Measurements from ENCODE around the gene GNL3L. TPM values are rescaled to one million over a fixed set of nuclear protein-coding genes. Genes with fewer than 3 reads are reported as not detected.
"Not testable (repeated sequence)": the region's sequence is repeated elsewhere in the genome, so short reads cannot be mapped to it uniquely, and the experiment has no call there.

GNL3L gene
- total RNA-seq (2014; rRNA removed; shearing (Covaris generic); ENCODE audit: low replicate concordance), result 39.3 and 57.0 TPM in 2 replicates

- Histone ChIP-seq H2AFZ (ENCODE audit: low read length) (peak within 1 kb of the TSS; percentile 84), H3K9me2 (replicated peaks; ENCODE audit: insufficient read depth, low read length) (no peaks in the 10 kb centered on the region), H3K4me3 (ENCODE audit: low read length) (peak within 1 kb of the TSS; percentile 72), H3K36me3 (ENCODE audit: insufficient read depth, low read length) (peaks cover 21% of the 10 kb centered on the region), H3K27ac (ENCODE audit: low read length) (peak within 1 kb of the TSS; percentile 79), H3K27me3 (ENCODE audit: low read length) (no peaks in the 10 kb centered on the region), H3K79me2 (ENCODE audit: low read length) (peaks cover 44% of the 10 kb centered on the region), H3K9ac (ENCODE audit: low read length) (peak within 1 kb of the TSS; percentile 82), H3K4me2 (ENCODE audit: low read depth, low read length, poor library complexity, severe bottlenecking) (peak within 1 kb of the TSS; percentile 67), H3K4me1 (ENCODE audit: low read length) (peaks cover 21% of the 10 kb centered on the region), H4K20me1 (ENCODE audit: insufficient read depth, low read depth, low read length) (no peaks in the 10 kb centered on the region), H3K9me3 (ENCODE audit: low read length) (no peaks in the 10 kb centered on the region; the same call in 1 of the 2 replicates)
- peak; percentile 94 for DNase-seq
Observed at GRCh38 chrX:54529552-54530356, at the start of gene GNL3L. TSS of gene GNL3L (plus strand) at chrX:54530219. CDS start at chrX:54532567, 2,348 bp downstream.

- Histone ChIP-seq H3K4me3 (ENCODE audit: low read length) (no peak overlapping the region), H3K27ac (ENCODE audit: low read length) (no peak overlapping the region), H3K79me2 (ENCODE audit: low read length) (no peaks in the 10 kb centered on the region), H3K9me2 (replicated peaks; ENCODE audit: insufficient read depth, low read length) (no peaks in the 10 kb centered on the region), H3K27me3 (ENCODE audit: low read length) (no peaks in the 10 kb centered on the region), H3K4me2 (ENCODE audit: low read depth, low read length, poor library complexity, severe bottlenecking) (no peak overlapping the region), H3K4me1 (ENCODE audit: low read length) (no peaks in the 10 kb centered on the region), H2AFZ (ENCODE audit: low read length) (no peak overlapping the region), H4K20me1 (ENCODE audit: insufficient read depth, low read depth, low read length) (no peaks in the 10 kb centered on the region), H3K36me3 (ENCODE audit: insufficient read depth, low read length) (no peaks in the 10 kb centered on the region), H3K9ac (ENCODE audit: low read length) (no peak overlapping the region), H3K9me3 (ENCODE audit: low read length) (no peaks in the 10 kb centered on the region)
- DNase-seq, result no peak
Observed at GRCh38 chrX:54482839-54483593, 47.0 kb upstream of the GNL3L start.

DNA sequence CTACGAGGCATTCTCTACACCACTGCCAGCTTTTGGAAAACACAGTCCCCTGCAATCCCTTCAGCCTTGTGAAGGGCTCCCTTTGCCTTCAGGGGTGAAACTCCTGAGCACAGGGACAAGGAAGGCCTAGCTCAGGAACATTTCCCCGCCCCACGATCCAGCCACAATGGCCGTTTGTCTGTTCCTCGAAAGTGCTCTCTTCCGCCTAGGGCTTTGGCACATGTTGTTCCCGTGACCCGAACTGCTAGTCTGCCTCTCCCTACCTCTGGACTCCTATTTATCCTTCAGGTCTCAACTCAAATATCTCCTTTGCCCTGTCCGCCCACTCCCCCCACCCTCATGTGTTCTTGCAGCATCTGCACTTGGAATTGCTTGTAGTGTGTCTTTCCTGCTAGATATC, 46.1 kb upstream of the GNL3L start:
- Histone ChIP-seq H3K4me3 (ENCODE audit: low read length) (no peak overlapping the region), H3K36me3 (ENCODE audit: insufficient read depth, low read length) (no peaks in the 10 kb centered on the region), H3K9ac (ENCODE audit: low read length) (no peak overlapping the region), H4K20me1 (ENCODE audit: insufficient read depth, low read depth, low read length) (no peaks in the 10 kb centered on the region), H3K4me1 (ENCODE audit: low read length) (no peaks in the 10 kb centered on the region), H2AFZ (ENCODE audit: low read length) (no peak overlapping the region), H3K79me2 (ENCODE audit: low read length) (no peaks in the 10 kb centered on the region), H3K27me3 (ENCODE audit: low read length) (no peaks in the 10 kb centered on the region), H3K4me2 (ENCODE audit: low read depth, low read length, poor library complexity, severe bottlenecking) (no peak overlapping the region), H3K9me2 (replicated peaks; ENCODE audit: insufficient read depth, low read length) (no peaks in the 10 kb centered on the region), H3K9me3 (ENCODE audit: low read length) (no peaks in the 10 kb centered on the region), H3K27ac (ENCODE audit: low read length) (no peak overlapping the region)
- DNase-seq, result no peak

GRCh38 chrX:54484666-54485065, 45.4 kb upstream of the GNL3L start:
- no peak overlapping the region for H3K4me3 ChIP-seq (ENCODE audit: low read length)

DNA sequence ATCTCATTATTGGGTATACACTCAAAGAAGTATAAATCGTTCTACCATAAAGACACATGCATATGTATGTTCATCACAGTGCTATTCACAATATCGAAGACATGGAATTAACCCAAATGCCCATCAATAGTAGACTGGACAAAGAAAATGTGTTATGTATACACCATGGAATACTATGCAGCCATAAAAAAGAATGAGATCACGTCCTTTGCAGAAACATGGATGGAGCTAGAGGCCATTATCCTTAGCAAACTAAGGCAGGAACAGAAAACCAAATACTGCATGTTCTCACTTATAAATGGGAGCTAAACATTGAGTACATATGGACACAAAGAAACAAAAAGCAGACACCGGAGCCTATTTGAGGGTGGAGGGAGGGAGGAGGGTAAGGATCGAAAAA, 40.2 kb upstream of the GNL3L start:
- H3K9me2 ChIP-seq (replicated peaks; ENCODE audit: insufficient read depth, low read length); H3K4me1 ChIP-seq (ENCODE audit: low read length); H3K4me3 ChIP-seq (ENCODE audit: low read length); H3K9me3 ChIP-seq (ENCODE audit: low read length); H4K20me1 ChIP-seq (ENCODE audit: insufficient read depth, low read depth, low read length); DNase-seq; H3K79me2 ChIP-seq (ENCODE audit: low read length); H2AFZ ChIP-seq (ENCODE audit: low read length); H3K36me3 ChIP-seq (ENCODE audit: insufficient read depth, low read length); H3K9ac ChIP-seq (ENCODE audit: low read length); H3K27ac ChIP-seq (ENCODE audit: low read length); H3K27me3 ChIP-seq (ENCODE audit: low read length); H3K4me2 ChIP-seq (ENCODE audit: low read depth, low read length, poor library complexity, severe bottlenecking): not testable (repeated sequence)

More at GRCh38 chrX:54484666-54485065, 45.4 kb upstream of the GNL3L start:
- H3K4me2 ChIP-seq (ENCODE audit: low read depth, low read length, poor library complexity, severe bottlenecking), result no peak overlapping the region
- no peaks in the 10 kb centered on the region for H3K9me2 ChIP-seq (replicated peaks; ENCODE audit: insufficient read depth, low read length)
- no peak for DNase-seq
- H3K4me1 ChIP-seq (ENCODE audit: low read length), result no peaks in the 10 kb centered on the region
- H2AFZ ChIP-seq (ENCODE audit: low read length), result no peak overlapping the region
- H3K27me3 ChIP-seq (ENCODE audit: low read length), result no peaks in the 10 kb centered on the region
- no peaks in the 10 kb centered on the region for H3K9me3 ChIP-seq (ENCODE audit: low read length)
- H3K9ac ChIP-seq (ENCODE audit: low read length), result no peak overlapping the region
- H4K20me1 ChIP-seq (ENCODE audit: insufficient read depth, low read depth, low read length), result no peaks in the 10 kb centered on the region
- H3K27ac ChIP-seq (ENCODE audit: low read length), result no peak overlapping the region
- no peaks in the 10 kb centered on the region for H3K79me2 ChIP-seq (ENCODE audit: low read length)
- no peaks in the 10 kb centered on the region for H3K36me3 ChIP-seq (ENCODE audit: insufficient read depth, low read length)

GRCh38 chrX:54492340-54492739, 37.7 kb upstream of the GNL3L start:
- Histone ChIP-seq H3K4me2 (ENCODE audit: low read depth, low read length, poor library complexity, severe bottlenecking) (no peak overlapping the region), H3K79me2 (ENCODE audit: low read length) (no peaks in the 10 kb centered on the region), H3K4me1 (ENCODE audit: low read length) (no peaks in the 10 kb centered on the region), H3K27me3 (ENCODE audit: low read length) (no peaks in the 10 kb centered on the region), H3K9me2 (replicated peaks; ENCODE audit: insufficient read depth, low read length) (no peaks in the 10 kb centered on the region), H4K20me1 (ENCODE audit: insufficient read depth, low read depth, low read length) (no peaks in the 10 kb centered on the region), H3K4me3 (ENCODE audit: low read length) (no peak overlapping the region), H3K27ac (ENCODE audit: low read length) (no peak overlapping the region), H3K9me3 (ENCODE audit: low read length) (no peaks in the 10 kb centered on the region), H3K36me3 (ENCODE audit: insufficient read depth, low read length) (no peaks in the 10 kb centered on the region), H3K9ac (ENCODE audit: low read length) (no peak overlapping the region), H2AFZ (ENCODE audit: low read length) (no peak overlapping the region)
- no peak for DNase-seq

DNA sequence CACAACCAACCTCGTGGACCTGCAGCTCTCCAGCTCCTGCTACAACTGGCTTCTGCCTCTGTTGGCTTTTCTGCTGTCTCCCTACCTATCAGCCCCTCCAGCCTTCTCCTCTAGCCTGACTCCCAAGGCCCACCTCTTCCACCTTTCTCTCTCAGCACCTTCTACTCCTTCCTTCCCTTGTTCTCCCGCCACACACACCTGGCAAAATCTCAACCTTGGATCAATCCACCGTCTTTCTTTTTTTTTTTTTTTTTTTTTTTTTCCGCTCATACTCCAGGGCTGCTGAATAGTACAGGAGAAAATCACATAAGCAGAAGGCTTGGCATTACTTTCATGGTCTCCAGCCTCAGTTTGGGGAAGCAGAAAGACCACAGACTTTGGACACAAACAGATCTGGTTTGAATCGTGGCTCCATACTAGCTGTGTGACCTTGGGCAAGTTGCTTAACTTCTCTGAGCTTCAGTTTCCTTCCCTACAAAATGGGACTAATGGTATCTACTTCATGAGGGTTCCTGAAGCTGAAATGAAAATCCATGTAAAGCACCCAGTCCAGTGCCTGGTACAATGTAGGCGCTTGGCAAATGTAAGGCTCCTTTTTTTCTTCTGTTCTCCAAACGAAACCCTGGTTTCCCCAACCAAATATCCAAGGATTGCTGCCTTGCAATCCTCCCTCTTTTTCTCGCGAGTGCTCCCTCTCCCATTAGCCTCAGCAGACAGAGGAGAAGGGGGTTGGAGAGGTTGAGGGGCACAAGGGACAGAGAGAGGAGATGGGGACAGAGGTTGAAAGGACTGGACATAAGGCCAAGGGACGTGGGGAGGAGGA, 35.6 kb upstream of the GNL3L start:
- Histone ChIP-seq H3K36me3 (ENCODE audit: insufficient read depth, low read length) (no peaks in the 10 kb centered on the region), H3K4me3 (ENCODE audit: low read length) (no peak overlapping the region), H3K79me2 (ENCODE audit: low read length) (no peaks in the 10 kb centered on the region), H3K4me2 (ENCODE audit: low read depth, low read length, poor library complexity, severe bottlenecking) (no peak overlapping the region), H3K9me2 (replicated peaks; ENCODE audit: insufficient read depth, low read length) (no peaks in the 10 kb centered on the region), H3K27me3 (ENCODE audit: low read length) (no peaks in the 10 kb centered on the region), H4K20me1 (ENCODE audit: insufficient read depth, low read depth, low read length) (no peaks in the 10 kb centered on the region), H3K4me1 (ENCODE audit: low read length) (no peaks in the 10 kb centered on the region), H2AFZ (ENCODE audit: low read length) (no peak overlapping the region), H3K9ac (ENCODE audit: low read length) (no peak overlapping the region), H3K27ac (ENCODE audit: low read length) (no peak overlapping the region), H3K9me3 (ENCODE audit: low read length) (no peaks in the 10 kb centered on the region)
- DNase-seq, result no peak

Measured in Karpas-422 (cell line).